ENCODE data around the gene PCNX2.

PCNX2 gene

DNA sequence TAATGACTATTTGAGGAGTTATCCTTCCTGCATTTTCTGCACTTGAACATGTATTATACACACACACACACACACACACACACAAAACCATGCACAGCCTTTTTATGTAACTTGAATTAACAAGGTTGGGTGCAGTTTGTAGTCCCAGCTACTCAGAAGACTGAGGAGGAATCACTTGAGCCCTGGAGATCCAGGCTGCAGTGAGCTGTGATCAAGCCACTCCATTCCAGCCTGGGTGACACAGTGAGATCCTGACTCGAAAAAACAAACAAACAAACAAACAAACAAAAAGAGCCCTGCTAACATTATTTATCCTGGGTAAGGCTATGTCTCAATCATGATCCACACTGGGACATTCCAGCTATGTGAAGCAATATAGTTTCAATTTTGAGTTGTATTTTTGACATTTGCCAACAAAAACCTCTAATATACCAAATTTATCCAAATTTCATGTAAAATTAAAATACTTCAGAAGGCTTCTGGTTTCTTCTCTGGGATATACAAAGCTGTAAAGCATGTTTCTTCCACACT, 188.3 kb downstream of the PCNX2 start:
- TF ChIP-seq ZFX (IDR thresholded peaks at IDR 0.05; ENCODE audit: borderline replicate concordance): no peak
- TF ChIP-seq, protein P1, sequence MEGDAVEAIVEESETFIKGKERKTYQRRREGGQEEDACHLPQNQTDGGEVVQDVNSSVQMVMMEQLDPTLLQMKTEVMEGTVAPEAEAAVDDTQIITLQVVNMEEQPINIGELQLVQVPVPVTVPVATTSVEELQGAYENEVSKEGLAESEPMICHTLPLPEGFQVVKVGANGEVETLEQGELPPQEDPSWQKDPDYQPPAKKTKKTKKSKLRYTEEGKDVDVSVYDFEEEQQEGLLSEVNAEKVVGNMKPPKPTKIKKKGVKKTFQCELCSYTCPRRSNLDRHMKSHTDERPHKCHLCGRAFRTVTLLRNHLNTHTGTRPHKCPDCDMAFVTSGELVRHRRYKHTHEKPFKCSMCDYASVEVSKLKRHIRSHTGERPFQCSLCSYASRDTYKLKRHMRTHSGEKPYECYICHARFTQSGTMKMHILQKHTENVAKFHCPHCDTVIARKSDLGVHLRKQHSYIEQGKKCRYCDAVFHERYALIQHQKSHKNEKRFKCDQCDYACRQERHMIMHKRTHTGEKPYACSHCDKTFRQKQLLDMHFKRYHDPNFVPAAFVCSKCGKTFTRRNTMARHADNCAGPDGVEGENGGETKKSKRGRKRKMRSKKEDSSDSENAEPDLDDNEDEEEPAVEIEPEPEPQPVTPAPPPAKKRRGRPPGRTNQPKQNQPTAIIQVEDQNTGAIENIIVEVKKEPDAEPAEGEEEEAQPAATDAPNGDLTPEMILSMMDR (IDR thresholded peaks at IDR 0.05): no peak
- no peak overlapping the region for H3K27ac ChIP-seq

DNA sequence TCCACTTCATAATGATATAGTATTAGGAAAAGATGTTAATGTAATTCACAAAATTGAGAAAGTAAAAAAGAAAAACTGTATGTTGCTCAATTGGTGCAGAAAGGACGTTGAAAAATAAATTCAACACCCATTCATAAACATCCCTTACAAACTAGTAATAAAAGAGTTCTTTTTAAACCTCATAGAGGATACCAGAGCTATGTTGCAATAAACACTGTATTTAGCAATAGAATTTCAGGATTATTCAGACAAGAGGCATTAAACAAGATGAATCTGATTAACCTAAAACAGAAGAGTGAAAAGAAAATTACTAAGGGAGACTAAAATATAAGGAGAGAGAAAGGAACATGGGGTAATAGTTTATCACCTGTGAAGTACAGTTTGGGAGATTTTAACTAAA, 190.3 kb downstream of the PCNX2 start:
- no peak overlapping the region for H3K27ac ChIP-seq
- TF ChIP-seq, protein P1 (IDR thresholded peaks at IDR 0.05): no peak
- no peak for TF ChIP-seq ZFX (IDR thresholded peaks at IDR 0.05; ENCODE audit: borderline replicate concordance)

DNA sequence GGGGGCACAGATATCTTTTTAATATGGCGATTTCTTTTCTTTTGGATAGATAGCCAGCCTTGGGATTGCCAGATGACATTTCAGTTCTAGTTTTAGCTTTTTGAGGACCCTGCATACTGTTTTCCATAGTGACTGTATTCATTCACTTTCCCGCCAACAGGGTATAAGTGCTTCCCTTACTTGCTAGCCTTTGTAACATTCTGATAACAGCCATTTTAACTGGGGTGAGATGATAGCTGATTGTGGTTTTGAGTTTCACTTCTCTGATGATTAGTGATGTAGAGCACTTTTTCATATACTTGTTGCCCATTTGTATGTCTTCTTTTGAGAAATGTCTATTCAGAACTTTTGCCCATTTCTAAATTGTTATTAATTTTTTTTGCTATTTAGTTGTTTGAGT, 193.2 kb downstream of the PCNX2 start:
- TF ChIP-seq, protein P1 (IDR thresholded peaks at IDR 0.05): no peak
- no peak for TF ChIP-seq ZFX (IDR thresholded peaks at IDR 0.05; ENCODE audit: borderline replicate concordance)

DNA sequence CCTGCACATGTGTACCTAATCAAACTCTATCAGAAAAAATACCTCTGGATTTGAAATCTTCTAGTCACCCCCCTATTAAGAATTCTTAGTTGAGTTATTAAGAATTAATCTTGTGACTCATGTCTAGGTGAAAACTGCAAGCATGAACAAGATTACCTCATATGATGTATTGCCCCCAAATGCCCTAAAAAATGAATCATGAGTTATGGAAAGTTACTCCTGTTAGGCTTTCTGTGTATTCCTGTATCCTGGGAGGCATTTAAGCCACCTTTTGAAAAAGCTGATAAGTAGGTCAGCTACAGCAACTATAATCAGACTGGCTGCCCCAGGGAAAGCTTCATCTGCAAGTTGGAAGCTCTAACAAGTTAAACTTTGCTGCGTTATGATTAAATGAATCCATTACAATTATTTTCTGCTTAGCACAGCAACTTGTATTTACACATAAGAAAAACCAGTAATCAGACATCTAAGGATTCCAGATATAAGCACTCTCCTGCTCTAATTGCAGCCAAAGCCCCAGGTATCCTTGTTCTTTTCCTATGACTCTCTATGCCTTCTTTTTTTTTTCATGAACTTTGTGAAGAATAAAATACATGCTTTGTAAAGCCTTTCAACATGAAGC, 197.5 kb downstream of the PCNX2 start:
- TF ChIP-seq, protein P1 (IDR thresholded peaks at IDR 0.05): no peak
- TF ChIP-seq ZFX (IDR thresholded peaks at IDR 0.05; ENCODE audit: borderline replicate concordance): no peak
- no peak overlapping the region for H3K27ac ChIP-seq

More for the DNA sequence above, 193.2 kb downstream of the PCNX2 start:
- no peak overlapping the region for H3K27ac ChIP-seq

DNA sequence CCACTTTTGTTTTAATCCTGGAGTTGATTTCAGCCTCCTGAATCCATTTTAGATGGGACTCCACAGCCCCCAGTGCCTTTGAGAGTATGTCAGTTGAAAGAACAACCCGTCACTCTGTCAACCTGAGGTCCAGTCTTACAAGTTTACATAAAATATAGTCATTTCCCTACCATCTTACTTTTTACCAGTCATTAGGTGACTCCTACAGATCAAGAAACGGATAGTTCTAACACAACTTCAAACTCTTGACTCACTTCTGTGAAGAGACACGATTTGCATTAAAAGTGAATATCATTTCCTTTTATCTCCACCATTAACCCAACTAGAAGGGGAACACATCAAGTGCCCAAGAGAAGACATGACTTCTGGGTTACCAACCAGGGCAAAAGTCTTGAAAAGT, 198.0 kb downstream of the PCNX2 start:
- TF ChIP-seq, protein P1 (IDR thresholded peaks at IDR 0.05): no peak
- TF ChIP-seq ZFX (IDR thresholded peaks at IDR 0.05; ENCODE audit: borderline replicate concordance): no peak
- no peak overlapping the region for H3K27ac ChIP-seq

DNA sequence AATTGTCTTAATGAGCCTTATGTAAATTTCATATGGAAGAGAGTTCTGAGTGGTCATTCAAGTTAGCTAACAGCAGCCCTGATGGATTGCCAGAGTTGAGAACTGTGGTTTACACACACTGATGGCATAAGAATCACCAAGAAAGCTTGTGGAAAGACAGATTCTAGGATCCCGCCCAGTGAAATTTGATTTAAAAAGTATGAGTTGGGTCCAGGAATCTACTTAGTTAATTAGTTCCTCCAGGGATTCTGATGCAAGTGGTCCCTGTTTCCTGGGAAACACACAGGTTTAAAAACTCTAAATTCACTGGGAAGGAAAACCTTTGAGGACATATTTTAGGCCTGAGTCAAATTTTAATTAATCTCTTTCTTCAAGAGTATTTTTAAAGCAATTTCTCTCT, 200.8 kb downstream of the PCNX2 start:
- no peak for TF ChIP-seq ZFX (IDR thresholded peaks at IDR 0.05; ENCODE audit: borderline replicate concordance)
- TF ChIP-seq, protein P1 (IDR thresholded peaks at IDR 0.05): no peak
- no peak overlapping the region for H3K27ac ChIP-seq

DNA sequence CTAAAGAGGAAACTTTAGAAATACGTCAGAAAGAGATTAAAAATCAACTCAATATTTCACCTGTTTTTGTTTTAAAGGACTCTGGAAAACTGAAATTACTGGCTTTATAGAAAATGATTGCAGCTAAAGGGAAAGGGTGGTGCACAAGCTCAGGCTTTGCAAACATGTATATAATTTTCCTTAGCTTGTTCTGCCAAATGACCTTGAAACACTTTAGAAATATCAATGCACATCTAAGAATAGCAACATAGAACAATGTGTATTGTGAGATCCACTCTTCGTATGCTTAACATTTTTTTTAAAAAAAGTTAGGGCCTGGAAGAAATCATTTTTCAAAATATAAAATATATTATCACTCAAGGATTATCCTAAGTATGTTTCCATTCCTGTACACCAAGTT, 201.3 kb downstream of the PCNX2 start:
- no peak overlapping the region for H3K27ac ChIP-seq
- TF ChIP-seq, protein P1 (IDR thresholded peaks at IDR 0.05): no peak
- no peak for TF ChIP-seq ZFX (IDR thresholded peaks at IDR 0.05; ENCODE audit: borderline replicate concordance)

Measured in 22Rv1 (cell line).